ENCODE measurements around the gene XBP1. TPM values are rescaled to one million over a fixed set of nuclear protein-coding genes. Genes with fewer than 3 reads are reported as not detected.
"Not testable (repeated sequence)": the region's sequence is repeated elsewhere in the genome, so short reads cannot be mapped to it uniquely, and the experiment has no call there.

Gene XBP1
- total RNA-seq, 4 donors from 2014 or later, result 59.8 to 176 (median 70.2) TPM

DNA sequence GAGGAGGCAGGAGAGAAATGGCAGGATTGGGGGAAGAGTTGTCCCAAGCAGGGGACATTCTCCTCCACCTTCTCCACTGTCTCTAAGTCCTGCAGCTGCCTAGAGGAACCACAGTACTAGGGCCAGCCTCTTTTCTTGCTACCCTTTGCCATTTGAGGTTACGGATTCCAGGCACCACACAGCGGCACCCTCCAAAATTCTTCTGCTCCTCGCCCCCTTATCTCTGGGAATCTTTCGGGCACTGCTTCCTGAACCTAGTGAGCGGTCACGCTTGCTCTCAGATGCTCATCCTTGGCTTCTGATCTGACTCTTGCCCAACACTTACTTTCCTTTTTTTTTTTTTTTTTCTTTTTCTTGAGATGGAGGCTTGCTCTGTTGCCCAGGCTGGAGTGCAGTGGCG, 26.6 kb upstream of the XBP1 start:
- TF ChIP-seq EP300 (IDR thresholded peaks at IDR 0.05) (no peak), POLR2AphosphoS5 (IDR thresholded peaks at IDR 0.05) (no peak), POLR2A (IDR thresholded peaks at IDR 0.05; ENCODE audit: low read depth) (no peak), CTCF (IDR thresholded peaks at IDR 0.05) (no peak)
- Histone ChIP-seq H3K4me3 (no peak overlapping the region), H3K9me3 (no peaks in the 10 kb centered on the region), H3K27me3 (no peaks in the 10 kb centered on the region), H3K36me3 (peaks cover 0 to 9% (median 6%) of the 10 kb centered on the region in 4 donors), H3K27ac (replicated peaks in 1 of 4) (no peak overlapping the region), H3K4me1 (peaks cover 9 to 24% (median 13%) of the 10 kb centered on the region in 4 donors)
- intact Hi-C loops (cut with DNase I), result loop anchor here (10.0 kb wide), 2 partner anchors 772 to 802 kb away; no protein-coding TSS in a partner anchor
- no peak for DNase-seq (ENCODE audit: extremely low spot score)
- WGBS, result 90% methylated on average over 7 of the region's 7 CpGs

GRCh38 chr22:28826430-28826829, 26.1 kb upstream of the XBP1 start:
- H3K27me3 ChIP-seq; H3K4me3 ChIP-seq; H3K36me3 ChIP-seq; DNase-seq (ENCODE audit: extremely low spot score); H3K27ac ChIP-seq (replicated peaks in 1 of 4); H3K9me3 ChIP-seq: not testable (repeated sequence)
- peaks cover 9 to 24% (median 13%) of the 10 kb centered on the region in 4 donors for H3K4me1 ChIP-seq
- intact Hi-C loops (cut with DNase I), result loop anchor here (10.0 kb wide), 2 partner anchors 772 to 802 kb away; no protein-coding TSS in a partner anchor
- WGBS, result 97% methylated on average over 4 of the region's 4 CpGs

- H3K36me3 ChIP-seq; H3K9me3 ChIP-seq; H3K4me3 ChIP-seq; DNase-seq (ENCODE audit: extremely low spot score); H3K27ac ChIP-seq (replicated peaks in 1 of 4); H3K27me3 ChIP-seq: not testable (repeated sequence)
- peaks cover 5 to 13% (median 5%) of the 10 kb centered on the region in 4 donors for H3K4me1 ChIP-seq
- intact Hi-C loops (cut with DNase I), result loop anchor here (10.0 kb wide), 2 partner anchors 770 to 800 kb away; no protein-coding TSS in a partner anchor
- WGBS, result 91% methylated on average over 9 of the region's 9 CpGs
Measured at GRCh38 chr22:28824455-28824854, 24.1 kb upstream of the XBP1 start.

GRCh38 chr22:28822930-28823551, 22.7 kb upstream of the XBP1 start:
- H3K27me3 ChIP-seq, result no peaks in the 10 kb centered on the region

GRCh38 chr22:28821452-28821851, 21.1 kb upstream of the XBP1 start:
- Histone ChIP-seq H3K27me3 (no peaks in the 10 kb centered on the region), H3K4me3 (no peak overlapping the region), H3K27ac (replicated peaks in 1 of 4) (no peak overlapping the region), H3K9me3 (no peaks in the 10 kb centered on the region), H3K4me1 (peaks cover 11 to 19% (median 14%) of the 10 kb centered on the region in 4 donors), H3K36me3 (peaks cover 0 to 9% (median 6%) of the 10 kb centered on the region in 4 donors)
- intact Hi-C loops (cut with DNase I), result loop anchor here (10.0 kb wide), 2 partner anchors 767 to 797 kb away; no protein-coding TSS in a partner anchor
- WGBS, result 92% methylated on average over 1 of the region's 1 CpG
- DNase-seq (ENCODE audit: extremely low spot score), result no peak
- TF ChIP-seq EP300 (IDR thresholded peaks at IDR 0.05) (no peak), POLR2AphosphoS5 (IDR thresholded peaks at IDR 0.05) (no peak), CTCF (IDR thresholded peaks at IDR 0.05) (no peak), POLR2A (IDR thresholded peaks at IDR 0.05; ENCODE audit: low read depth) (no peak)

More at GRCh38 chr22:28822930-28823551, 22.7 kb upstream of the XBP1 start:
- peaks cover 0 to 9% (median 6%) of the 10 kb centered on the region in 4 donors for H3K36me3 ChIP-seq
- H3K4me1 ChIP-seq, result peaks cover 11 to 19% (median 12%) of the 10 kb centered on the region in 4 donors
- H3K4me3 ChIP-seq, result no peak overlapping the region
- H3K9me3 ChIP-seq, result no peaks in the 10 kb centered on the region
- no peak for DNase-seq (ENCODE audit: extremely low spot score)
- intact Hi-C loops (cut with DNase I), result loop anchor here (10.0 kb wide), 2 partner anchors 768 to 798 kb away; no protein-coding TSS in a partner anchor
- WGBS, result 74% methylated on average over 4 of the region's 4 CpGs
- no peak for TF ChIP-seq CTCF (IDR thresholded peaks at IDR 0.05)
- no peak for TF ChIP-seq POLR2A (IDR thresholded peaks at IDR 0.05; ENCODE audit: low read depth)
- TF ChIP-seq EP300 (IDR thresholded peaks at IDR 0.05), result no peak
- no peak for TF ChIP-seq POLR2AphosphoS5 (IDR thresholded peaks at IDR 0.05)
- no peak overlapping the region for H3K27ac ChIP-seq (replicated peaks in 1 of 4)

Measured in esophagus muscularis mucosa (tissue), 4 donors.